GM21786 (cell line): ENCODE data around the gene CFAP157.

Source experiments
- ATAC-seq: cut with Tn5 transposase; IDR thresholded peaks from one replicate; pipeline ENCODE4 v1.9.1; 2021; ENCODE audit not compliant: unreplicated experiment

CFAP157 gene

DNA sequence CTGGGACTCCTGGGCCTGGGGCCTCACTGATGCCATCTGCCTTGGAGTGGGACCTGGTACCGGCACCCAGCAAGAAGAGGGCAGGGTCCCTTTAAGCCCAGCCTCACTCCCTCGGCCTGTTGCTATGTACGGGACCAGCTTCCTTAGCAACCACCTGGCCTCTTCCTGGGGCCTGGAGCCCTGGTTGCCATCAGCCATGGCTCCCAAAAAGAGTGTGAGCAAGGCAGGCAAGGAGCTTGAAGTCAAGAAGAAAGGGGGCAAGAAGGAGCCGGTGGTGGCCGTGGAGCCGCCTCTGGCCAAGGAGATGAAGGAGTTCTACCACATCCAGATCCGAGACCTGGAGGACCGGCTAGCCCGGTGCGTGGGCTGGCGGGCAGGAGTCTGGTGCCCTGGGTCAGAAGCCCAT lies at the start of gene CFAP157:
Gene CFAP157 (plus strand): TSS at position 153 of the 406 bp plus-strand sequence. CDS start 44 bp downstream, at position 197.
- ATAC-seq = no peak

DNA sequence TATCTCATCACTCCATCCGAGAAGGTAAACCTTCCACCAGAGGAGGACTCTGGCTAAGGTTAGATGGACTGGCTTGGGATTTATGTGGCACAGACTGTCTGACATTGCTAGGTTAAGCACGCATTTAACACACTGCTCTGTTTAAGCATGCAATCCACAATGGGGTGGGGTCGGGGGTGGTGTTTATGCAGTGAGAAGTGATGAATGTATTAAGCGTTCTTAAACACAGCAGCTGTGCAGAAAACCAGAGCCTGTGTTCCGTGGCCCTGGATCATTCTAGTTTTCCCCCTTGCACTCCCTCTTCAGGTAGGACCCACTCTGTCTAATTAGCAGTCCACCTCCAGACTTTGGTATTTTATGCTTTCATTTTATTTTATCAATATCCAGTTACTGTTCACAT lies 48.4 kb upstream of the CFAP157 start:
- no peak for ATAC-seq

GRCh38 chr9:127660886-127661741 lies 45.7 kb upstream of the CFAP157 start:
- ATAC-seq = no peak

DNA sequence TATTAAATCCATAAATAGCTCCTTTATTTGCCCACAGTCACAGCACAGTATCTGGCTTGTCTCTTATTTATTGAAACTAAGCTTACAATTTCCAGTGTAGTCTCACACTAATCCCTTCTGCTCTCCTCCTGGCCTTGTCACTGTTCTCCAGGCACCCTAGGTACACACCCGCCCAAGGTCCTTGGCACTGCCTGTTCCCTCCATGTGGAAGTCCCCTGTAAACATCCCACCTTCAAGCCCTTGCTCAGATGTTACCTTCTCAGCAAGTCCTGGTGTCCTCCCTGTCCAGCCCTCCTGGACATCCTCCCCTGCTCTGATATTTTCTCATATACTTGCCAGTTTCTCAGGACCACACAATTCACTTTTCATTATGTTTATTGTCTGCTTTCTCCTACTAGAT lies 44.2 kb upstream of the CFAP157 start:
- ATAC-seq = no peak

GRCh38 chr9:127664324-127664677 lies 42.5 kb upstream of the CFAP157 start:
- no peak for ATAC-seq

- no peak for ATAC-seq
These were observed 41.9 kb upstream of the CFAP157 start for GRCh38 chr9:127664678-127665507.

DNA sequence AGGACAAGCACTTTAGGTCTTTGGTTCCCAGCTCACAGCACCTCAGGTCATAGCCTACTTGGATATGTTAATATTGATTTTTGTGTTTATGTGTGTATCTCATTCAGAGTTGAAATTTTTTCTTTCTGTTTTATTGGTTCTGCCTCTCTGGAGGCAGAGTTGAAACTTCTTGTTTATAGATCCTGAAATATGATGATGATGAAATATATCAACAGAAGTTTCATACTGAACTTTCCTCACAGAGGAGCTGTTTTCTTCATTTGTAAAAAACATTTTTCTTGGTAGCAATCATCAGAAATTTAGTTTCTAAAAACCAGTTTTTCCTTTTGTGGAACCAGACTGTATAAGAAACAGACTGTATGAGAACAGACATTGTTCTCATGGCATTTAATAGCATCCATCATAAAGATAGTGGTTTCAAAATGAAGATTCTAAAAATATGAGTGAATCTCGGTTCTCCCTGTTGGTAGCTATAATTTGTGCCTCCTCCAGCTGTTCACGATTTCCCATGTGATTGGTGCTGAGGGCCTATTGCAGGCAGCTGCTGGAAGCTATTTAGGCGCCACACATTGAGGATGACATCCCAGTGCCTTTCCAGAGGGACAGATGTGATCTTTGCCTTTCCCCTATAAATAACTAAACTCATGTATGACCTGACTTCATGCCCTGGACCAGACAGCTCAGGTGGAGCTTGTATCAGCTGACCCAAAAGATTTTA lies 39.5 kb upstream of the CFAP157 start:
- no peak for ATAC-seq

GRCh38 chr9:127667906-127668305 lies 38.9 kb upstream of the CFAP157 start:
- ATAC-seq = no peak

GRCh38 chr9:127673234-127673633 lies 33.6 kb upstream of the CFAP157 start:
- no peak for ATAC-seq

GRCh38 chr9:127676638-127677037 lies 30.1 kb upstream of the CFAP157 start:
- no peak for ATAC-seq

GRCh38 chr9:127679506-127679905 lies 27.3 kb upstream of the CFAP157 start:
- no peak for ATAC-seq

GRCh38 chr9:127680226-127680625 lies 26.6 kb upstream of the CFAP157 start:
- ATAC-seq = no peak

- no peak for ATAC-seq
These were observed 25.9 kb upstream of the CFAP157 start for GRCh38 chr9:127680846-127681245.

DNA sequence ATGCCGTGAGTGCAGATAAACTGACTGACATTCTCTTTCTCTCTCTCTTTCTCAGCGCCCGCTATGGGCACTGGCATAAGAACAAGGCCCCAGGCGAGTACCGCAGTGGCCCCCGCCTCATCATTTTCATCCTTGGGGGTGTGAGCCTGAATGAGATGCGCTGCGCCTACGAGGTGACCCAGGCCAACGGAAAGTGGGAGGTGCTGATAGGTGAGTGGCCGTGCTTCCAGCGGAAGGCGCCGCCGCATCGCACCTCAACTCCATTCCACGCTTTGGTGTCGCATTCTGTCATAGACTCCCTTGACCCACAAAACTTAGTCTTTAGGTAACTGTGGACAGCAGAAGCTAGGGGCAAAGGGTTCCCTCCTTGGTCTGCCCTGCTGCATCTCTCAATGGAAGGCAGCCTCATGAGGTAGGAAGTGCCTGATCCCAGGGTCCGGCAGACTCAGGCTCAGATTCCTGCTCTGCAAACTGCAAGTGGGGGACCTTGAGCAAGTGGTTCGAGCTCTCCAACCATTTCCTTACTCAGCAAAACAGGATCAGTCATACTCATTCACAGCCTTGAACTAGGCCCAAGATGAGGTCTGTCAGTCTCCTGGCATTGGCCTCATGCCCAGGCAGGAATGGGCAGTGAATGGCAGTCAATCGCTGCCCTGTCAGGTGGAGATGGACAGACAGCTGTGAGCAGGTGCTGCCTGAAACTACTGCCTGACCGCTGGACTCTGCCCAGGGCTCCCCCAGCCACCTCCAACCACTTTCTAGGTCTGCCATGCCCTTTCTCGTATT lies 24.2 kb upstream of the CFAP157 start:
- ATAC-seq = no peak

- ATAC-seq = no peak
These were observed 23.1 kb upstream of the CFAP157 start for GRCh38 chr9:127683723-127684122.

DNA sequence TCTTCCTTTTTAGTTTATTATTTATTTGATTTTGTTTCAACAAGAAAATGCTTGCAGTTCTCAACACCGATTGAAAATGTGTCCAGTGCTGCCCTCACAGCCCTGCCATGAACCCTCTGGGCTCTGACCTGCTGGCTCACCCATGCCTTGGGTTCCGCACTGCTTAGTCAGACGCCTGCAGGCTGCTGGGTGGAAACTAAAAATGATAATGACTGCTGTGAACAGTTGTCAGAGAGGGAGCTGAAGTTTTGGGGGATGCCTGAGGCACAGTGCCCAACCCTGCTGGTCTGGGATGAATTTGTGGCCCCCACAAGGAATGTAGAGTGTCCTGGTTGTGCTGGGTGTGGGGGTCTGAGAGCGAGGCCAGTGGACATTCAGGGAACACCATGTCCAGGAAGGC lies 22.2 kb upstream of the CFAP157 start:
- ATAC-seq = no peak

DNA sequence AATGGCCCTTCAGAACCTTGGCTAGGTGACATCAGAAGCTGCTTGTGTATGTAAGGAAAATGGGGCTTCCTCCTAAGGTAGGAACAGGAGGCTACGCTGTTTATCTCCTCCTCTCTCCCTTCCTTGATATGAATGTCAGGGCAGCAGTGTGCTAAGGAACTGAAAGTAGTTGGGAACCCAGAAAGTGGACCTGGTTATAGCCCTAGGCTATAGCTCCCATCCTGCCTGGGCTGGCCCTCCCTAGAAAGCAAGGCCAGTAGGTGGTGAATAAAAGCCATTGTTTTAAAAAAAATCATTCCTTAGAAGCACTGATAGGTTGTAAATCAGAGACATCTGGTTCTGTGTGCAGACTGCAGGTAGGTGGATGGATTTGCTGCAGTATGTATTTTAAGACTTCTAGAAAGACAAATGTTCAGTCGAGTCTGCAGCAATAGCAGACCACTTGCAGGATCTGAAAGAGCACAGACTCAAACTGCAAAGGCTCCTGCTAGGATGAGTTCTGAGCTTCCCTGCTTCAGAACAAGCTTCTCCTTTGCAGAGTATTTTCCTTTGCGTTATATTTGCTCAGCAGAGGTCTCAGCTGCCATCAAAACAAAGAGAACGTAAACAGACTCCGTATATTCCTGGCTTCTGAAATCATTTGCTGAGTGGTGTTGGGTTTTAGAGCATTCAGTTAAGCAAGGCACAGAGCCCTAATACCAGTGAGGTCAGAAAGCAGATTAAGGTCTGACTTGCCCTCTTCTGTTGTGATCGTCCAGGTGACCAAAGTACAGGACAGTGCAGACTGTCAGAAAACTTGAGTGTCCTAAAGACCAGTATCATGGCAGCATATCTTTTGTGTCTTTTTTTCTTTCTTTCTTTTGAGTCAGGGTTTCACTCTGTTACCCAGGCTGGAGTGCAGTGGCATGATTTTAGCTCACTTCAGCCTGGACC lies 20.1 kb upstream of the CFAP157 start:
- ATAC-seq = no peak

DNA sequence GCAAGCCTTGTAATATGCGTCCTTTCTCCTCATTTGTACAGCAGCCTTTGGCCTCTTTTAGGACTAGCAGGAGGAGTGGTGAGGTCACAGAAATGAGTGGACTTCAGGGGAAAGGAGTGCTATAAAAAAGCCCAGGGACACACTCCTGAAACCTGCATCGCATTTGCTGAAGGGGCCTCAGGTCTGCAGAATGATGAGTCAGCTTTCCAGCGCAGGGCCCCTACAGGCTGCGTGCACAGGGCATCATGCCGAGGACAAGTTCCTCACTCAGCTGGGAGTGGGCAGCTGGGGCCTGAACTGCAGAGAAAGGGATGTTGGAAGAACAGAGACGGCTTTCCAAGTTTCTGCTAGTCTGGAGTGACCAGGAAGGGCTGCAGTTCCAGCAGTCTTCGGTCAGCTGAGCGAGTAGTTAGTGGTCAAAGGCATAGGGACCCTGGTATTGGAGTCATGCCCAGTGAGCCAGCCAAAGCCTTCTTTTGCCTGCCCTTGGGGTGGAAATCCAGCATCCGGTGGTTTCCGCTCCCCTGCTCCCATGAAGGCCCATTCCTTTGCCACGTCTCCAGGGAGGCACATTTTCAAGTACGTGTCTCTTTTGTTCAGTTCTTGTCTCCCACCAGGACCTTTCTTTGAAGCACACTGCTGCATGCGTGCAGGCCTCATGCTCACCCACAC lies 17.3 kb upstream of the CFAP157 start:
- ATAC-seq = no peak

GRCh38 chr9:127690735-127691134 lies 16.1 kb upstream of the CFAP157 start:
- no peak for ATAC-seq
